GM19468 (cell line): Measurements from ENCODE around the gene GAGE12J.
"Not testable (repeated sequence)": the region's sequence is repeated elsewhere in the genome, so short reads cannot be mapped to it uniquely, and the experiment has no call there.

Experiments used
- ATAC-seq: cut with Tn5 transposase; IDR thresholded peaks from one replicate; pipeline ENCODE4 v1.9.1; 2021; ENCODE audit warnings: mild to moderate bottlenecking, moderate library complexity, moderate number of reproducible peaks; ENCODE audit not compliant: unreplicated experiment; ENCODE audit errors: extremely low read depth

The GAGE12J gene, protein sequence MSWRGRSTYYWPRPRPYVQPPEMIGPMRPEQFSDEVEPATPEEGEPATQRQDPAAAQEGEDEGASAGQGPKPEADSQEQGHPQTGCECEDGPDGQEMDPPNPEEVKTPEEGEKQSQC

GRCh38 chrX:49321737-49322136 lies at the start of gene GAGE12J:
GAGE12J (plus strand) TSS chrX:49322037; CDS start chrX:49323194, 1,157 bp downstream.
- ATAC-seq: not testable (repeated sequence)

- ATAC-seq: no peak
Observed at GRCh38 chrX:49272421-49272820, 49.4 kb upstream of the GAGE12J start.

GRCh38 chrX:49273181-49273727 lies 48.6 kb upstream of the GAGE12J start:
- ATAC-seq: no peak

- ATAC-seq: no peak
Observed at GRCh38 chrX:49276207-49276606, 45.6 kb upstream of the GAGE12J start.

DNA sequence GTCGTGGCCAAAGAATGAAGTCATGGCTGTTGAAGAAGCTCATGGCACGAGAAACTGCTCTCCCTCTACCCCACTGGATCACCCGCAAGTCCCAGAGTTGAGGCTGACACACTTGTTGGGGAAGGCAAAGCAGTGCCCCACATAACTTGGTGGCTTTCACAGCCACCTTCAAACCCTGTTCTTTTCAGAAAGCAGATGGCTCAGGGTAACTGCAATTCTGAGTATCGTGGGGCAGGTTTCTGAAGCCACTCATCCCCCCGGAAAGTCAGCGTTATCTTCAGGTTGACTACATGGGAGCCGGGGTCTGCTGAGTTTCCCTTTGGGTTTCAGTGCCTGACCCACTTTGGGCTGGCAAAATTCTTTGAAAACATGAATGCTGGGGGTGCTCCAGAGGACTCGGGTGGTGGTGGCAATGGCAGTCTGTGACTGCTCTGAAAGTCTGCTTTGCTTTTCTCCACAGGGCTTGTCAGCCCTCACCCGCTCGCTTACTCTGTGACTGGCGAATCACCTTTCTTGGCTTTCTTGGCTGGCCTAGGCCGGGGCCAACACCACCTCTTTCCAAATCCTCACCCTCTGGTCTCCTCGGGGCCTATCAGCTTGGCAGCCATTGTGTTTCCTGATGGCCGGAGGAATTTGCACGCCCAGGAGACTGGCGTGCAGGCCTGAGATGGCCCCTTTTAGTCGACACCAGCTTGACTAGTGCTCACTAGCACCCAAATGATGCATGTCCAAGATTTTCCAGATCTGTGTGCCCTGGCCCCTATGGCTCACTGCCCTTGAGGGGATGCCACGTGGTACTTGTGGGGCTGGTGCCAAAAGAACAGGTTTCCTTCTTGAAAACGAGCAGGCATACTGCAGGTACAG lies 44.9 kb upstream of the GAGE12J start:
- ATAC-seq: no peak

- ATAC-seq: no peak
Observed at GRCh38 chrX:49277535-49277830, 44.4 kb upstream of the GAGE12J start.

DNA sequence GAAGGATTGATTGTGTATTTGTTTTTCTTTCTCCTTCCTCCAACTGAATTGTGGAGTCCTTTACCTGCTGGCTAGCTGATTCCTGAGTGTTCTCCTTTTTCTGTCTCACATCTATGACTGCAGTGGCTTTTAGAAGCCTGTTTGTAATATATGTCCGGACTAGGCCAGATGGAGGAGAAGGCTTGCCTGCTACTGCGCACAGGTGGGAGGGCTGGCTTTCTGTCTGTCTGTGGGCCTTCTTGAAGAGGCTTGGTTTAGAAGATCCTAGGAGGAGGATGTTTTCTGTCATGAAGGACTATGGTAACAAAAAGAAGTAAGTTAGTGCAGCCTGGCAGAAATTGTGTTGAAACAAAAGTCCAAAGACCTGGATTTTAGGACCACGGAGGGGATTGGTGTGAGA lies 43.8 kb upstream of the GAGE12J start:
- ATAC-seq: no peak

- no peak for ATAC-seq
Observed at GRCh38 chrX:49282647-49283011, 39.2 kb upstream of the GAGE12J start.

DNA sequence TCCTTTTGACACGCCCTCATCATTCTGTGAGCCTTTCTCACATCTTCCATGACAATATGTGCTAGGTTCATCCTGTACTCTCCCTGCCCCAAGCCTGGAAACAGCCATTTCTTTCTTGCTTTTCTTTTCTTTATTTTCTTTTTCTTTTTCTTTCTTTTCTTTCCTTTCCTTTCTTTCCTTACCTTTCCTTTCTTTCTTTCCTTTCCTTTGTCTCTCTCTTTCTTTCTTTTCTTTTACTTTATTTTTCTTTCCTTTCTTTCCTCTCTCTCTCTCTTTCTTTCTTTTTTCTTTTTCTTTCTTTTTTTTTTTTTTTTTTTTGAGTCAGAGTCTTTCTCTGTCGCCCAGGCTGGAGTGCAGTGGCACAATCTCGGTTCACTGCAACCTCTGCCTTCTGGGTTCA lies 37.6 kb upstream of the GAGE12J start:
- ATAC-seq: no peak

DNA sequence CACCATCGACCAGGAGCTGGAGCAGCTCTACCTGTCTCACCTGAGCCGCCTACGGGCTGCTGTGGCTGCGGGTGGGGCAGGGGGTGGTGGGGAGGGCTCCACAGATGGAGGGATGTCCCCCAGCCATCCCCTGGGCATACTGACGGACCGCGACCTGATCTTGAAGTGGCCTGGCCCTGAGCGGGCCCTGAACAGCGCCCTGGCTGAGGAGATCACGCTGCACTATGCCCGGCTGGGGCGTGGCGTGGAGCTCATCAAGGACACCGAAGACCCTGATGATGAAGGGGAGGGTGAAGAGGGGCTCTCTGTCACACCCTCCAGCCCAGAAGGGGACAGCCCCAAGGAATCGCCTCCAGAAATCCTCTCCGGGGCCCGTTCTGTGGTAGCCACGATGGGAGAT lies 35.7 kb upstream of the GAGE12J start:
- ATAC-seq: no peak

DNA sequence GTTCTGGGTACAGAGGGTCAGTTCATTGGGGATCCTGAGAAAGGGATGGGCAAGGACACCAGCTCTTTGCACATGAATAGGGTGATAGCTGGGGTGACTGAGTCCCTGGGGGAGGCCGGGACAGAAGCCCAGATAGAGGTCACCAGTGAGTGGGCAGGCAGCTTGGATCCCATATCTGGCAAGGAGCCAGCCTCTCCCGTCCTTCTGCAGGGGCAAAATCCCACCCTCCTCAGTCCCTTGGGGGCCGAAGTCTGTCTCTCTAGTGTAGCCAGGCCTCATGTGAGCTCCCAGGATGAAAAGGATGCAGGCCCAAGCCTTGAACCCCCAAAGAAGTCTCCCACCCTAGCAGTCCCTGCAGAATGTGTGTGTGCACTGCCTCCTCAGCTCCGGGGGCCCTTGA lies 35.3 kb upstream of the GAGE12J start:
- ATAC-seq: no peak

GRCh38 chrX:49287665-49288064 lies 34.2 kb upstream of the GAGE12J start:
- no peak for ATAC-seq

DNA sequence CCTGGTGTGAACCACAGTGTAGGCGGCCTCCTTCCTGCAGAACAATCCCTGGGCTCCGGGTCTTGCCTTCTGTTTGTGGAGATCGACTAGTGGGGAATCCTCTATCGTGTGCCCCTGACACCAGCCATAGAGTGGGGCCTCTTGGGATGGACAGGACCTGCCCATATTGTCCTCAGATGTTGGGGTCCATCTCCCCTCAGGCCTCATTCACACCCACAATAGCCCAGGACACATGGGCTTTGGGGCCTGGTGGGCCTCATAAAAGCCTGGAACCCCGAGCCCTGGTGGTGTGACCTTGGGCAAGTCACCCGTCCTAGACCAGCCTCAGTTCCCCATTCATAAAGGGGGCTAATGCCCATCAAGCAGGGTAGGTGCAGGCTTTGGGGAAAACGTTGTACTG lies 31.6 kb upstream of the GAGE12J start:
- ATAC-seq: no peak

DNA sequence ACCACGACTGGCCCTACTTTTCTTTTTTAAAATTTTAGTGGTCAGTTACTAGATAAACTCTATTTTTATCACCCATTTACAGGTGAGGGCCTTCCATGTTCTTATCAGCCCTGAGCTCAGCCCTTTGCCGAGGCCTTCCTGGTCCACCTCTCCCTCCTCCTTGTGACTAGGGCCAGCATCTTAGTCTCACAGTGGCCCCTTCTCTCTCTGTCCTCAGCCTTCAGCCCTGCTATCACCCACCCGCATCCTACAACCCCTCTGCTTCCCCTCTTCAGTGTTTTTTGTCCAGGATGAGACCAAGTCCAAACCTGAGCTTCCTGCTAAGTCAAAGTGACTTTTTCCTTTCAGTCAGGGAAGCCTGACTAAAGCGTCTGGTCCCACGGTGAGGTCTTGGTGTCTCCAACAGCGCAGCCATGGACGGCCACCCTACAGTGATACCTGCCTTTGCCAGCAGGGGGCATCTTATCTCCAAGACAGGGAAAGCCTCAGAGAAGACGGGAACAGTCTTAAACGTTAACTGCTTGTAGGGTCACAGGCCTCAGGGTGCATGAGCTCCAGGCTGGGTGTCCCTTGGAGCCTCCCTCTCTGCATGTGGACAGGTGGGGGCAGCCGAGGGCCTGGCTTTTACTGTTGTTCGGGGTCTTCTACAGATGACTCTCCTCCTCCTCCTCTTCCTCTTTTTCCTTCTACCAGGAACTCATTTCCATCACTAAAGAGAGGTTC lies 30.1 kb upstream of the GAGE12J start:
- no peak for ATAC-seq

GRCh38 chrX:49292400-49293362 lies 29.2 kb upstream of the GAGE12J start:
- no peak for ATAC-seq

DNA sequence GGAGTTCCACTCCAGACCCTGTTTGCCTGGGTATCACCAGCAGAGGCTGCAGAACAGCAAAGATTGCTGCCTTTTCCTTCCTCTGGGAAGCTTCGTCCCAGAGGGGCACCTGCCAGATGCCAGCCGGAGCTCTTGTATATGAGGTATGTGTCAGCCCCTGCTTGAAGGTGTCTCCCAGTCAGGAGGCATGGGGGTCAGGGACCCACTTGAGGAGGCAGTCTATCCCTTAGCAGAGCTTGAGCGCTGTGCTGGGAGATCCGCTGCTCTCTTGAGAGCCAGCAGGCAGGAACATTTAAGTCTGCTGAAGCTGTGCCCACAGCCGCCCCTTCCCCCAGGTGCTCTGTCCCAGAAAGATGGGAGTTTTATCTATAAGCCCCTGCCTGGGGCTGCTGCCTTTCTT lies 22.5 kb upstream of the GAGE12J start:
- not testable (repeated sequence) for ATAC-seq

DNA sequence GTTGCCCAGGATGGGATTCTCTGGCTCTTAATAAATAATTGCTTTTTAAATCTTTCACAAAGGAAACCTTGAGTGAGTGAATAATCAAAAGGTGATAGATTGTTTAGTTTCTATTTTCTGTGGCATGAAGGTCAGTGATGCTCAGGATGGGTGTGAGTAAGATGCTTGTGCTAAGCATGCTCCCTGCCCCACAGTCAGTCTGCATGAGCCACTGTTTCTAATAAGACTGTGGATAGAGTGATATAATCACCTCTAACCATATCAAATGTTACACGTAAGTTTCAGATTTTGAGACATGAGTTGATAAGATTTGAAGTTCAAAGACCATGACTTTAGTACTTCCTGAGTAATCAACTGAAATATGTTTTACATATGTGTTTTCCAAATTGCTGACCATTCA lies 21.1 kb upstream of the GAGE12J start:
- no peak for ATAC-seq

DNA sequence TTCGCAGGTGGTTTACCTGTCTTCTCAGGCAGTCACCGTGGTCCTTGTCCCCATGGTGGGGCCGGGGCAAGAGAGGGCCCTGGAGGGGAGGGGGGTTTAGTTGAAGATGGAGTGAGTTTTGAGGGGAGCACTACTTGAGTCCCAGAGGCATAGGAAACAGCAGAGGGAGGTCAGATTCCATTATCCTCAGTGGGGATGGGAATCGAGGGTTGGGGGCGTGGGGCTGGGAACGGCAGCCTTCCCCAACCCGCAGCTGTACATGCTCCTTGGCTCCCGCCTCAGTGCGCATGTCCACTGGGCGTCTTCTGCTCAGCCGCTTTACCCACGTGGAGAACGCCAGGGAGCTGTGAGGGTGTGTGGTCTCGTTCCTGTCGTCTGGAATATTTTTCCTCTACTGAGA lies 18.5 kb upstream of the GAGE12J start, which contains the start of gene GAGE10:
GAGE10 (plus strand) TSS at position 301 of the 400 bp plus-strand sequence. CDS start 1,214 bp downstream, outside the sequence.
- no peak for ATAC-seq

DNA sequence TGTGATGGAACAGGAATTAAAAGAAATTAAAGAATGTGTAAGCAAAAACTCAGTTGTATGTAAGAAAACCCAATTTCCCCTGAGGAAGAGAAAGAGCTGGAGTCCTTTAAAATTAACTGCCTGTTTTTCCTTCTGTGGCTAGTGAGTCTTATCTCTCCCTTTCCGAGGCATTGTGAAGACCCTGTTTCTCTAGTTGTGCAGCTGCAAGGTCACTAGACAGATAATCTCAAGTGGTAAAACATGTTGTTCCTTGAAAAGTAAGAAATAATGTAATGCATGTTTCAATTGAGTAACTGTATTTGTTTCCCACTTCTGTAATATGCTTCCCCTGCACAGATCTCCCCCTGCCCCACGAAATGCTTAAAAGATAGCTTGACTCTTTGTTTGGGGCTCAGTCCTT lies 14.1 kb upstream of the GAGE12J start:
- not testable (repeated sequence) for ATAC-seq
